Lower leg skin (tissue), 4 donors: Measurements from ENCODE around the gene ADAMTSL1. TPM values are rescaled to one million over a fixed set of nuclear protein-coding genes. Genes with fewer than 3 reads are reported as not detected.

Experiments used
- DNase-seq, 2 donors: peaks; one replicate each; pipeline ENCODE4 v3.0.0-alpha.2; 2019; ENCODE audit warnings: low spot score in 2 of 2
- H3K4me3 ChIP-seq: fragments of 200-600 bp; sonication (generic); 2 replicates; pipeline ENCODE4 v1.5.1; 2017; ENCODE audit warnings: mild to moderate bottlenecking, low read depth; ENCODE audit not compliant: poor library complexity, severe bottlenecking
- CTCF ChIP-seq, 3 donors: fragments of 450-650 bp; IDR thresholded peaks; one replicate each; pipeline ENCODE4 v1.5.1; 2016; ENCODE audit warnings: antibody characterized with exemption in 3 of 3, mild to moderate bottlenecking in 3 of 3, moderate library complexity in 2 of 3
- POLR2A ChIP-seq, 2 donors: fragments of 450-650 bp; IDR thresholded peaks; one replicate each; pipeline ENCODE4 v1.6.1; 2016 to 2017; ENCODE audit warnings: antibody characterized with exemption in 2 of 2, mild to moderate bottlenecking in 1 of 2, moderate library complexity in 1 of 2
- WGBS, 2 donors: methylation state at CpG; one replicate each; pipeline ENCODE4 v1.1.5; 2018; 5-methylcytosine and 5-hydroxymethylcytosine counted together
- intact Hi-C: fragments of 100-400 bp; cut with DNase I; formaldehyde crosslinking; loops from one replicate; pipeline ENCODE4 v1.15.0; 2023; ENCODE audit warnings: low total_unique reads
- total RNA-seq, 4 donors: library from RNA; depleted of rRNA; stranded (reverse); fragments of >200 nt; gene quantifications; one replicate each; pipeline ENCODE4 v1.1.0, GENCODE V29; 2016

Gene ADAMTSL1
- total RNA-seq, 4 donors from 2014 or later: 1.2 to 3.6 (median 1.9) TPM

GRCh38 chr9:18472435-18472834, 1.5 kb upstream of the ADAMTSL1 start:
- 45 to 53% methylated on average over 3 of the region's 3 CpGs for WGBS, 2 donors
- intact Hi-C loops: no loop called here
- no peak overlapping the region for H3K4me3 ChIP-seq
- TF ChIP-seq POLR2A (IDR thresholded peaks at IDR 0.05) (no peak), CTCF (IDR thresholded peaks at IDR 0.05) (no peak)
- no peak for DNase-seq

- no peak overlapping the region for H3K4me3 ChIP-seq
- 47 to 65% methylated on average over 4 of the region's 4 CpGs for WGBS, 2 donors
- intact Hi-C loops: no loop called here
- no peak for TF ChIP-seq CTCF (IDR thresholded peaks at IDR 0.05)
- no peak for DNase-seq
Measured at GRCh38 chr9:18472841-18473251, 1.1 kb upstream of the ADAMTSL1 start.

- intact Hi-C loops: no loop called here
- DNase-seq: no peak
- TF ChIP-seq POLR2A (IDR thresholded peaks at IDR 0.05) (no peak), CTCF (IDR thresholded peaks at IDR 0.05) (no peak)
- no peak overlapping the region for H3K4me3 ChIP-seq
- WGBS, 2 donors: 49 to 51% methylated on average over 4 of the region's 4 CpGs
Measured at GRCh38 chr9:18474783-18475182, 830 bp downstream of the ADAMTSL1 start.

- TF ChIP-seq POLR2A (IDR thresholded peaks at IDR 0.05): no peak
- TF ChIP-seq CTCF (IDR thresholded peaks at IDR 0.05): no peak
- no peak for DNase-seq
- H3K4me3 ChIP-seq: no peak overlapping the region
- intact Hi-C loops: no loop called here
- WGBS, 2 donors: 72 to 74% methylated on average over 5 of the region's 5 CpGs
Measured at GRCh38 chr9:18477121-18477660, 3.2 kb downstream of the ADAMTSL1 start.

- no peak for DNase-seq
- intact Hi-C loops: no loop called here
- no peak for TF ChIP-seq POLR2A (IDR thresholded peaks at IDR 0.05)
- TF ChIP-seq CTCF (IDR thresholded peaks at IDR 0.05): no peak
- H3K4me3 ChIP-seq: no peak overlapping the region
Measured at GRCh38 chr9:18477719-18478118, 3.8 kb downstream of the ADAMTSL1 start.
